Stomach (tissue), 9 donors: ENCODE data around the gene CDK1. TPM values are rescaled to one million over a fixed set of nuclear protein-coding genes. Genes with fewer than 3 reads are reported as not detected.

ENCODE experiments used
- DNase-seq, 2 donors: peaks; one replicate each; pipeline versions ENCODE4 v3.0.0 to v3.0.0-alpha.2; 2013 to 2019
- H3K27ac ChIP-seq, 5 donors: fragments of 200-600 bp in 4 of 5; sonication (generic) in 4 of 5; one replicate each; pipeline ENCODE4 v1.5.1; 2013 to 2019; ENCODE audit warnings: mild to moderate bottlenecking in 1 of 5, moderate library complexity in 1 of 5
- H3K27me3 ChIP-seq, 3 donors: fragments of 200-600 bp; sonication (generic); one replicate each; pipeline ENCODE4 v1.5.1; 2017 to 2019; ENCODE audit warnings: mixed run types in 1 of 3
- H3K36me3 ChIP-seq, 4 donors: fragments of 200-600 bp; sonication (generic); 1 replicate in 3 of 4; 2 replicates in 1 of 4; pipeline ENCODE4 v1.5.1; 2016 to 2019
- H3K4me1 ChIP-seq, 4 donors: fragments of 200-600 bp; sonication (generic); one replicate each; pipeline ENCODE4 v1.5.1; 2016 to 2019
- H3K4me3 ChIP-seq, 4 donors: fragments of 200-600 bp; sonication (generic) in 3 of 4; one replicate each; pipeline ENCODE4 v1.5.1; 2016 to 2019; ENCODE audit warnings: mild to moderate bottlenecking in 1 of 4
- H3K9me3 ChIP-seq, 4 donors: fragments of 200-600 bp; sonication (generic); one replicate each; pipeline ENCODE4 v1.5.1; 2016 to 2019
- EP300 ChIP-seq: sonication (generic); formaldehyde crosslinking; IDR thresholded peaks from one replicate; pipeline ENCODE4 v1.6.1; 2017; ENCODE audit warnings: antibody characterized with exemption
- POLR2A ChIP-seq, 4 donors: fragments of 450-650 bp; IDR thresholded peaks; one replicate each; pipeline ENCODE4 v1.6.1; 2016; ENCODE audit warnings: antibody characterized with exemption in 4 of 4, control low read depth in 2 of 4, mild to moderate bottlenecking in 1 of 4, moderate library complexity in 1 of 4
- POLR2AphosphoS5 ChIP-seq, 3 donors: sonication (generic); formaldehyde crosslinking; IDR thresholded peaks; one replicate each; pipeline ENCODE4 v1.6.1; 2016; ENCODE audit warnings: antibody characterized with exemption in 3 of 3
- WGBS, 5 donors: extraction: QIAGEN DNeasy Blood & Tissue Kit in 3 of 5; methylation state at CpG; one replicate each; pipeline versions ENCODE4 v1.1.5 to v1.1.7; 2013 to 2018; 5-methylcytosine and 5-hydroxymethylcytosine counted together
- intact Hi-C: fragments of 100-400 bp; cut with DNase I; formaldehyde crosslinking; loops from one replicate; pipeline ENCODE4 v1.15.1; 2023; ENCODE audit warnings: low total_unique reads
- polyA plus RNA-seq, 3 donors: library from polyadenylated mRNA; stranded (reverse); fragments of 200-250 nt; gene quantifications; one replicate each; pipeline ENCODE4 v1.2.3, GENCODE V29; 2013
- total RNA-seq, 5 donors: library from RNA; depleted of rRNA; stranded (reverse); fragments of >200 nt; gene quantifications; one replicate each; pipeline versions ENCODE4 v1.1.0 to v1.2.3, GENCODE V29; 2014 to 2016
- TF ChIP-seq, protein P1 (sequence below), 7 experiments: fragments of 450-650 bp in 4 of 7; fragments of 200-600 bp in 3 of 7; sonication (generic) in 3 of 7; IDR thresholded peaks; one replicate each; pipeline ENCODE4 v1.5.1; 2016 to 2019; ENCODE audit warnings: antibody characterized with exemption in 7 of 7, control low read depth in 2 of 7, mild to moderate bottlenecking in 1 of 7
- donor health status: healthy with polysubstance abuse.
- donor health status: Bipolar disorder and iron deficiency.
- donor health status: healthy.

CDK1 gene
- total and polyA plus RNA-seq, 8 donors: 1.8 to 33.2 (median 4.7) TPM

DNA sequence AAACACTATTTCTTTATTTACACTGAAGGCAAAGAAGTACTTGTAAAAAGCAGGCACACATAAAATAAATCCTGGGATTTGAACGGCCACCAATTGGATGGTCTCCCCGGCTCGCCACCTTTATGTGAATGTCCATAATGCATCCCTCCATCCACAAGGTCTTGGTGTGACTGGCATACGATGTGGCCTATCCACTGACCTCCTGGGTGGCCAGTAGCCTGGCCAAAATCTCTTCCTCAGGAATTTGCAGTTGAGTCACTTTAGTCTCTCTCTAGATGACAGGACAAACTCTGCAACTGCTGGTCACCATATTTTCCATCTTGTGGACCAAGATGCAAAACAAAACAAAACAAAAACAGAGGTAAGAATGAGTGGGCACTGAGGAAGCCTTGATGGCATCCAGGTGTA, 39.1 kb downstream of the CDK1 start:
- Histone ChIP-seq H3K36me3 (no peaks in the 10 kb centered on the region), H3K4me1 (peaks cover 0 to 29% (median 16%) of the 10 kb centered on the region in 4 donors), H3K4me3 (no peak overlapping the region), H3K27me3 (no peaks in the 10 kb centered on the region), H3K27ac (peak overlapping the region in 3 of 5 donors; percentile 37 to 64 (median 59)), H3K9me3 (no peaks in the 10 kb centered on the region)
- no peak for DNase-seq
- 70 to 87% (median 78%) methylated on average over 4 of the region's 4 CpGs for WGBS, 5 donors
- no peak for TF ChIP-seq EP300
- no peak for TF ChIP-seq POLR2A (IDR thresholded peaks at IDR 0.05)
- TF ChIP-seq, protein P1, sequence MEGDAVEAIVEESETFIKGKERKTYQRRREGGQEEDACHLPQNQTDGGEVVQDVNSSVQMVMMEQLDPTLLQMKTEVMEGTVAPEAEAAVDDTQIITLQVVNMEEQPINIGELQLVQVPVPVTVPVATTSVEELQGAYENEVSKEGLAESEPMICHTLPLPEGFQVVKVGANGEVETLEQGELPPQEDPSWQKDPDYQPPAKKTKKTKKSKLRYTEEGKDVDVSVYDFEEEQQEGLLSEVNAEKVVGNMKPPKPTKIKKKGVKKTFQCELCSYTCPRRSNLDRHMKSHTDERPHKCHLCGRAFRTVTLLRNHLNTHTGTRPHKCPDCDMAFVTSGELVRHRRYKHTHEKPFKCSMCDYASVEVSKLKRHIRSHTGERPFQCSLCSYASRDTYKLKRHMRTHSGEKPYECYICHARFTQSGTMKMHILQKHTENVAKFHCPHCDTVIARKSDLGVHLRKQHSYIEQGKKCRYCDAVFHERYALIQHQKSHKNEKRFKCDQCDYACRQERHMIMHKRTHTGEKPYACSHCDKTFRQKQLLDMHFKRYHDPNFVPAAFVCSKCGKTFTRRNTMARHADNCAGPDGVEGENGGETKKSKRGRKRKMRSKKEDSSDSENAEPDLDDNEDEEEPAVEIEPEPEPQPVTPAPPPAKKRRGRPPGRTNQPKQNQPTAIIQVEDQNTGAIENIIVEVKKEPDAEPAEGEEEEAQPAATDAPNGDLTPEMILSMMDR (IDR thresholded peaks at IDR 0.05): no peak
- no peak for TF ChIP-seq POLR2AphosphoS5 (IDR thresholded peaks at IDR 0.05)
- intact Hi-C loops: loop anchor here (5.0 kb wide), 1 partner anchor 465 kb away; no protein-coding TSS in a partner anchor

DNA sequence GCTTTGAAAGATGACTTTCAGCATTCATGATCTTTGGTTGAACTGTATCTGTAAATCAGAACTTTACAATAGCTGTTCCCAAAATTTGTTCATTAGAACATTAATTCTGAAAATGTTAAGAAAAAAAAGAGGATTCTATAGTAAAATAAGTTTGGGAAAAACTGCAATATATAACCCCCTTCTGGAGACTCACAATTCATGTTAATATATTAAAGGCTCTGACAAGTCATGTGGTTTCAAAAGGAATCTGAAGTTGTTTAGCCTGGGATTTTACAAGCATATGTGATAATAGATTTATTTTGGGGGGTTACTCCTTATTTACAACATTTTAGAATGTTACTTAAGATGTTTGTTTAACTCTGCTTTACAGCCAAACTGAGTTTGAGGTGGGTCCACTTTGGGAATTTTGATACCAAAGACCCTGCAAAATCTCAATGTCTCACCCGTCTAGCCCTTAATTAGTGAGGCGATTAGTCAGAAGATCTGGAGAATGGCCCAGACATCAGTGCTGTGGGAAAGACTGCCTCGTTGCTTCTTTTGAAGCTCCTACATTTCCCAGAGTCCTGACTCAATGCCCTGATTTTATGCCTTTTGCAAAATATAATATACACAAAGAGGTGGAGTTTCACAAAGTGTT, 40.0 kb downstream of the CDK1 start:
- intact Hi-C loops: loop anchor here (5.0 kb wide), 1 partner anchor 464 kb away; no protein-coding TSS in a partner anchor
- TF ChIP-seq EP300: no peak
- TF ChIP-seq POLR2AphosphoS5 (IDR thresholded peaks at IDR 0.05): peak in 1 of 3 donors; percentile 10
- no peaks in the 10 kb centered on the region for H3K36me3 ChIP-seq
- WGBS, 5 donors: 50 to 71% (median 61%) methylated on average over 3 of the region's 3 CpGs
- no peaks in the 10 kb centered on the region for H3K27me3 ChIP-seq
- H3K27ac ChIP-seq: peak overlapping the region in 3 of 5 donors; percentile 37 to 64 (median 59)
- DNase-seq: peak in 1 of 2 donors; percentile 67
- H3K9me3 ChIP-seq: no peaks in the 10 kb centered on the region
- no peak overlapping the region for H3K4me3 ChIP-seq
- peaks cover 0 to 29% (median 16%) of the 10 kb centered on the region in 4 donors for H3K4me1 ChIP-seq

DNA sequence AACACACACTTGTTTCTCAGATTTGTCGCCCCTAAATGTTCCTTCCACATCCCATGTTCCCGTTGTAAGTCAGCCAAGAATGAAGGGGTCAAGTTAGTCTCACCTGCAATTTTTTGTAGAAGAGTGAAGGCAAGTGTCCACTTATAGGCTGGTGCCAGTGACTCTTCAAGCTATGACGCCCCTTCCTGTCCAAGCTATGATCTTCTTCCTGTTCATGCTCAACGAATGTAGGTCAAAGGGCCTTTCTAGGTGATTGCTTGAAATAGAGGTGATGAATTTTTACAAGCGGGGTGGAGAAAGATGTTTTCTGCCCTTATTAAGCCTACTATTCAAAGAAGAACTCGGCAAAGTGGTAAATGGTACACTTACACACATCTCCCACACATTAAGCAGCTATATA, 41.0 kb downstream of the CDK1 start:
- Histone ChIP-seq H3K27me3 (no peaks in the 10 kb centered on the region), H3K4me3 (no peak overlapping the region), H3K36me3 (no peaks in the 10 kb centered on the region), H3K9me3 (no peaks in the 10 kb centered on the region), H3K4me1 (peaks cover 0 to 29% (median 16%) of the 10 kb centered on the region in 4 donors), H3K27ac (peak overlapping the region in 2 of 5 donors; percentile 22 to 41)
- 79 to 86% (median 85%) methylated on average over 6 of the region's 6 CpGs for WGBS, 5 donors
- TF ChIP-seq, protein P1 (IDR thresholded peaks at IDR 0.05): no peak
- no peak for TF ChIP-seq POLR2A (IDR thresholded peaks at IDR 0.05)
- TF ChIP-seq POLR2AphosphoS5 (IDR thresholded peaks at IDR 0.05): no peak
- TF ChIP-seq EP300: no peak
- no peak for DNase-seq
- intact Hi-C loops: loop anchor here (5.0 kb wide), 1 partner anchor 463 kb away; no protein-coding TSS in a partner anchor

DNA sequence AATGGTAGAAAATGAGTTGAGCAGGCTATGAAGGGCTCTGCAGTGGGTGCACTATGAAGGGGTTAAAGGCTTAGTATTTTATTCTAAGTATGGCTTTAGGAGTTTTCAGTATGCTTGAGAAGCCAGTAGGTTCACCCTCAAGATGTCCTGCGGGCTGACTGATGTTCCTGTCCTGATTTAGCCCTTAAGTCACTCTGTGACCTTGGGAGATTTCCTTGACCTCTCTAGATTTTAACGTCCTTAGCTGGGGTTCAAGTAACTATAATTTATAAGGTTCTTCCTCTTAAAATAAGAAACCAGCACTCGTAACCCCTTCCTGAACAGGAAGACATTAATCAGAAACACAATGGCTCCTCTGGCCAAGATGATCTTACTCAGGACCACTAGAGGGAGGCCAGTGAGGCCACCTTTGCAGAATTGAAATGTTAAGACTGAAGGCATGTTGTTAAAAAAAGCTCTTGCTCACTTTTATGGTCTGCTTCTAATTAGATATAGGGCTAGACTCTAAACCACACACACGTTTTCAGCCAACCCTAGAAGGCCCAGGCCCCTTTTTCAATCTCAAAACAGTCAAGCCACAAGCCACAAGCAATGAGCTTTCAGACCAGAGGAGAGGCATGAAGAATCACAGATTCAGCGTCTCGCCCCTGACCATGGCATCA, 41.9 kb downstream of the CDK1 start:
- H3K27me3 ChIP-seq: no peaks in the 10 kb centered on the region
- no peaks in the 10 kb centered on the region for H3K36me3 ChIP-seq
- H3K4me1 ChIP-seq: peaks cover 0 to 29% (median 16%) of the 10 kb centered on the region in 4 donors
- H3K4me3 ChIP-seq: no peak overlapping the region
- peak in 1 of 2 donors; percentile 31 for DNase-seq
- WGBS, 5 donors: 65 to 70% (median 68%) methylated on average over 6 of the region's 6 CpGs
- TF ChIP-seq POLR2A (IDR thresholded peaks at IDR 0.05) (no peak), POLR2AphosphoS5 (IDR thresholded peaks at IDR 0.05) (no peak), EP300 (no peak)
- TF ChIP-seq, protein P1 (IDR thresholded peaks at IDR 0.05): no peak
- H3K9me3 ChIP-seq: no peaks in the 10 kb centered on the region
- H3K27ac ChIP-seq: peak overlapping the region in 1 of 5 donors; percentile 47
- intact Hi-C loops: loop anchor here (10.0 kb wide), 1 partner anchor 145 kb away; no protein-coding TSS in a partner anchor
